ENCODE data around the gene MT2A. TPM values are rescaled to one million over a fixed set of nuclear protein-coding genes. Genes with fewer than 3 reads are reported as not detected.
"Not testable (repeated sequence)": the region's sequence is repeated elsewhere in the genome, so short reads cannot be mapped to it uniquely, and the experiment has no call there.

Gene MT2A
- polyA plus RNA-seq, 1 donor from 2014 or later, result not detected

DNA sequence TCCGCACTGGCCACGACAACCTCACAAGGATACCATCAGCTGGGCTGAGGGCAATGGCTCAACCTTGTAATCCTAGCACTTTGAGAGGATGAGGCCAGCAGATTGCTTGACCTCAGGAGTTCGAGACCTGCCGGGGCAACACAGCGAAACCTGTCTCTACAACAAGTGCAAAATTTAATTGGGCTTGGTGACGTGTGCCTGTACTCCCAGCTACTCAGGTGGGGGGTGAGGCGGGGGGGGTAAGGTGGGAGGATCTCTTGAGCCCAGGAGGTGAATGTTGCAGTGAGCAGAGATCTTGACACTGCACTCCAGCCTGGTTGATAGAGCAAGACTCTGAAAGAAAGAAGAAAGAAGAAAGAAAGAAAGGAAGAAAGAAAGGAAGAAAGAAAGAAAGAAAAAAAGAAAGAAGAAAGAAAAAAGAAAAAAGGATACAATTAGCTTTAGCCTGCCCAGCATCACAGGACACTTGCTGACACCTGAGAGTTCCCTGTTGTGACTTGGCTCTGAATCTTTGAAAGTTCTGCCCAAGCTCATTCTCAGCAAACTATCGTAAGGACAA, 12.0 kb downstream of the MT2A start:
- Histone ChIP-seq H3K27me3 (ENCODE audit: insufficient read depth, low read depth, low read length) (peaks cover 70% of the 10 kb centered on the region), H4K20me1 (ENCODE audit: insufficient read depth) (no peaks in the 10 kb centered on the region)

DNA sequence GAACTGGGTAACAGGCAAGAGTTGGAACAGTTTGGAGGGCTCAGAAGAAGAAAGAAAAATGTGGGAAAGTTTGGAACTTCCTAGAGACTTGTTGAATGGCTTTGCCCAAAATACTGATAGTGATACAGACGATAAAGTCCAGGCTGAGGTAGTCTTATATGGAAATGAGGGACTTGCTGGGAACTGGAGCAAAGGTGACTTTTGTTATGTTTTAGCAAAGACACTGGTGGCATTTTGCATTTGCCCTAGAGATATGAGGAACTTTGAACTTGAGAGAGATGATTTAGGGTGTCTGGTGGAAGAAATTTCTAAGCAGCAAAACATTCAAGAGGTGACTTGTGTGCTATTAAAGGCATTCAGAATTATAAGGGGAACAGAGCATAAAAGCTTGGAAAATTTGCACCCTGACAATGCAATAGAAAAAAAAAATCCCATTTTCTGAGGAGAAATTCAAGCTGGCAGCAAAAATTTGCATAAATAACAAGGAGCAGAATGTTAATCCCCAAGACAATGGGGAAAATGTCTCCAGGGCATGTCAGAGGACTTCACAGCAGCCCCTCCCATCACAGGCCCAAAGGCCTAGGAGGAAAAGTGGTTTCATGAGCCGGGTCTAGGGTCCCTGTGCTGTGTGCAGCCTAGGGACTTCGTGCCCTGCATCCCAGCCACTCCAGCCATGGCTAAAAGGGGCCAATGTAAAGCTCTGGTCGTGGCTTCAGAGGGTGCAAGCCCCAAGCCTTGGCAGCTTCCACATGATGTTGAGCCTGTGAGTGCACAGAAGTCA, 13.5 kb downstream of the MT2A start:
- not testable (repeated sequence) for H4K20me1 ChIP-seq (ENCODE audit: insufficient read depth); H3K9ac ChIP-seq (ENCODE audit: low read length); H3K9me2 ChIP-seq (ENCODE audit: insufficient read depth, low read length); H3F3A ChIP-seq (ENCODE audit: insufficient read depth, low read length, poor library complexity, severe bottlenecking); H3K4me3 ChIP-seq (ENCODE audit: low read length); H3K27ac ChIP-seq (ENCODE audit: low read length); H3K36me3 ChIP-seq (ENCODE audit: insufficient read depth, low read length); H2AFZ ChIP-seq (ENCODE audit: low read depth, low read length); H3K79me2 ChIP-seq (replicated peaks; ENCODE audit: insufficient read depth, low read length); H3K9me3 ChIP-seq (ENCODE audit: low read length); H3K4me2 ChIP-seq (ENCODE audit: low read length)
- peaks cover 72% of the 10 kb centered on the region for H3K27me3 ChIP-seq (ENCODE audit: insufficient read depth, low read depth, low read length)

More for the DNA sequence above, 12.0 kb downstream of the MT2A start:
- no peaks in the 10 kb centered on the region for H3K79me2 ChIP-seq (replicated peaks; ENCODE audit: insufficient read depth, low read length)
- no peak overlapping the region for H3K4me2 ChIP-seq (ENCODE audit: low read length)
- no peak overlapping the region for H2AFZ ChIP-seq (ENCODE audit: low read depth, low read length)
- TF ChIP-seq RAD21 (conservative IDR thresholded peaks at IDR 0.05) (no peak), MXI1 (conservative IDR thresholded peaks at IDR 0.05; ENCODE audit: poor library complexity, severe bottlenecking) (no peak), SMC3 (conservative IDR thresholded peaks at IDR 0.05; ENCODE audit: poor library complexity) (no peak), POLR2AphosphoS5 (IDR thresholded peaks at IDR 0.05) (no peak), TAF1 (IDR thresholded peaks at IDR 0.05; ENCODE audit: low read depth) (no peak), EP300 (conservative IDR thresholded peaks at IDR 0.05; ENCODE audit: poor library complexity, severe bottlenecking) (no peak), EZH2 (IDR thresholded peaks at IDR 0.05; ENCODE audit: borderline replicate concordance, insufficient read depth, low read length, poor library complexity, severe bottlenecking) (no peak)
- TF ChIP-seq, protein P1, sequence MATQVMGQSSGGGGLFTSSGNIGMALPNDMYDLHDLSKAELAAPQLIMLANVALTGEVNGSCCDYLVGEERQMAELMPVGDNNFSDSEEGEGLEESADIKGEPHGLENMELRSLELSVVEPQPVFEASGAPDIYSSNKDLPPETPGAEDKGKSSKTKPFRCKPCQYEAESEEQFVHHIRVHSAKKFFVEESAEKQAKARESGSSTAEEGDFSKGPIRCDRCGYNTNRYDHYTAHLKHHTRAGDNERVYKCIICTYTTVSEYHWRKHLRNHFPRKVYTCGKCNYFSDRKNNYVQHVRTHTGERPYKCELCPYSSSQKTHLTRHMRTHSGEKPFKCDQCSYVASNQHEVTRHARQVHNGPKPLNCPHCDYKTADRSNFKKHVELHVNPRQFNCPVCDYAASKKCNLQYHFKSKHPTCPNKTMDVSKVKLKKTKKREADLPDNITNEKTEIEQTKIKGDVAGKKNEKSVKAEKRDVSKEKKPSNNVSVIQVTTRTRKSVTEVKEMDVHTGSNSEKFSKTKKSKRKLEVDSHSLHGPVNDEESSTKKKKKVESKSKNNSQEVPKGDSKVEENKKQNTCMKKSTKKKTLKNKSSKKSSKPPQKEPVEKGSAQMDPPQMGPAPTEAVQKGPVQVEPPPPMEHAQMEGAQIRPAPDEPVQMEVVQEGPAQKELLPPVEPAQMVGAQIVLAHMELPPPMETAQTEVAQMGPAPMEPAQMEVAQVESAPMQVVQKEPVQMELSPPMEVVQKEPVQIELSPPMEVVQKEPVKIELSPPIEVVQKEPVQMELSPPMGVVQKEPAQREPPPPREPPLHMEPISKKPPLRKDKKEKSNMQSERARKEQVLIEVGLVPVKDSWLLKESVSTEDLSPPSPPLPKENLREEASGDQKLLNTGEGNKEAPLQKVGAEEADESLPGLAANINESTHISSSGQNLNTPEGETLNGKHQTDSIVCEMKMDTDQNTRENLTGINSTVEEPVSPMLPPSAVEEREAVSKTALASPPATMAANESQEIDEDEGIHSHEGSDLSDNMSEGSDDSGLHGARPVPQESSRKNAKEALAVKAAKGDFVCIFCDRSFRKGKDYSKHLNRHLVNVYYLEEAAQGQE (IDR thresholded peaks at IDR 0.05; ENCODE audit: borderline replicate concordance), result no peak
- TF ChIP-seq, protein P2, sequence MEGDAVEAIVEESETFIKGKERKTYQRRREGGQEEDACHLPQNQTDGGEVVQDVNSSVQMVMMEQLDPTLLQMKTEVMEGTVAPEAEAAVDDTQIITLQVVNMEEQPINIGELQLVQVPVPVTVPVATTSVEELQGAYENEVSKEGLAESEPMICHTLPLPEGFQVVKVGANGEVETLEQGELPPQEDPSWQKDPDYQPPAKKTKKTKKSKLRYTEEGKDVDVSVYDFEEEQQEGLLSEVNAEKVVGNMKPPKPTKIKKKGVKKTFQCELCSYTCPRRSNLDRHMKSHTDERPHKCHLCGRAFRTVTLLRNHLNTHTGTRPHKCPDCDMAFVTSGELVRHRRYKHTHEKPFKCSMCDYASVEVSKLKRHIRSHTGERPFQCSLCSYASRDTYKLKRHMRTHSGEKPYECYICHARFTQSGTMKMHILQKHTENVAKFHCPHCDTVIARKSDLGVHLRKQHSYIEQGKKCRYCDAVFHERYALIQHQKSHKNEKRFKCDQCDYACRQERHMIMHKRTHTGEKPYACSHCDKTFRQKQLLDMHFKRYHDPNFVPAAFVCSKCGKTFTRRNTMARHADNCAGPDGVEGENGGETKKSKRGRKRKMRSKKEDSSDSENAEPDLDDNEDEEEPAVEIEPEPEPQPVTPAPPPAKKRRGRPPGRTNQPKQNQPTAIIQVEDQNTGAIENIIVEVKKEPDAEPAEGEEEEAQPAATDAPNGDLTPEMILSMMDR (IDR thresholded peaks at IDR 0.05; ENCODE audit: poor library complexity, severe bottlenecking), result no peak
- no peak overlapping the region for H3K27ac ChIP-seq (ENCODE audit: low read length)
- H3K36me3 ChIP-seq (ENCODE audit: insufficient read depth, low read length), result no peaks in the 10 kb centered on the region
- H3F3A ChIP-seq (ENCODE audit: insufficient read depth, low read length, poor library complexity, severe bottlenecking), result no peaks in the 10 kb centered on the region
- H3K4me3 ChIP-seq (ENCODE audit: low read length), result no peak overlapping the region
- no peak overlapping the region for H3K9ac ChIP-seq (ENCODE audit: low read length)
- H3K9me2 ChIP-seq (ENCODE audit: insufficient read depth, low read length), result no peaks in the 10 kb centered on the region
- no peaks in the 10 kb centered on the region for H3K9me3 ChIP-seq (ENCODE audit: low read length)

DNA sequence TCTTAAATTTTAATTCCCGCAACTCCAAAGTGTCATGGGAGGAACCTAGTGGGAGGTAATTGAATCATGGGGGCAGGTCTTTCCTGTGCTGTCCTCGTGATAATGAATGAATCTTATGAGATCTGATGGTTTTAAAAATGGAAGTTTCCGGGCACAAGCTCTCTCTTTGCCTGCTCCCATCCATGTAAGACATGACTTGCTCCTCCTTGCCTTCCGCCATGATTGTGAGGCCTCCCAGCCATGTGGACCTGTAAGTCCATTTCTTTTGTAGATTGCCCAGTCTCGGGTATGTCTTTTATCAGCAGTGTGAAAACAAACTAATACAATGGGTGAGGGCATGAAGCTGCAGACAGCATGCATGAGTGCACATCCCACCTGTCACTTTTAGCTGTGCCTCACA, 14.8 kb downstream of the MT2A start:
- not testable (repeated sequence) for H3K9me3 ChIP-seq (ENCODE audit: low read length); H4K20me1 ChIP-seq (ENCODE audit: insufficient read depth); H3K36me3 ChIP-seq (ENCODE audit: insufficient read depth, low read length); H3K4me2 ChIP-seq (ENCODE audit: low read length); H3K79me2 ChIP-seq (replicated peaks; ENCODE audit: insufficient read depth, low read length); H2AFZ ChIP-seq (ENCODE audit: low read depth, low read length); H3K9me2 ChIP-seq (ENCODE audit: insufficient read depth, low read length); H3K4me3 ChIP-seq (ENCODE audit: low read length); H3F3A ChIP-seq (ENCODE audit: insufficient read depth, low read length, poor library complexity, severe bottlenecking); H3K27ac ChIP-seq (ENCODE audit: low read length); H3K9ac ChIP-seq (ENCODE audit: low read length)
- peaks cover 69% of the 10 kb centered on the region for H3K27me3 ChIP-seq (ENCODE audit: insufficient read depth, low read depth, low read length)

Data from neural cell (in vitro differentiated cells).